HG02970 (cell line): ENCODE data around the gene SLC9A2.

Experiments used
- ATAC-seq: cut with Tn5 transposase; IDR thresholded peaks from one replicate; pipeline ENCODE4 v1.9.1; 2021; ENCODE audit warnings: mild to moderate bottlenecking, moderate library complexity, moderate number of reproducible peaks; ENCODE audit not compliant: unreplicated experiment, low FRiP score

The SLC9A2 gene

DNA sequence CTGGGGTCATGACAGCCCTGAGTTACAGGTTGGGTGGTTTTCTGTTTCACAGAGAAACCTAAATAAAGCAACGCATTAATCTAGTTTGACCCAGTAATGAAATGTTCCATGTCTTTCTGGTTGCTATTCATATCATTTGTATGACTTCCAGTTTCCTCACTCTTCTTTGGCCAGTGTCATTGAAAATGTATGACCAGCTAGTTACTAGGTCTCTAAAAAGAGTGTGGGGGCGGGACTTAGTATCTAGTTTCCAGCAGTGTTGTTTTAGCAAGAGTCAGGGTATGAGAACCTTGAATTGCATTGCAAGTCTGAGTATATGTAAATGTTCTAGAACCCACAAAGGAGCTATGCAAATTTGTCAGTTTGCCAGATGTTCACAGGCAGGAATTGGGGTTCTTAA, 47.7 kb downstream of the SLC9A2 start:
- no peak for ATAC-seq

GRCh38 chr2:102668171-102668570, 48.8 kb downstream of the SLC9A2 start:
- no peak for ATAC-seq

DNA sequence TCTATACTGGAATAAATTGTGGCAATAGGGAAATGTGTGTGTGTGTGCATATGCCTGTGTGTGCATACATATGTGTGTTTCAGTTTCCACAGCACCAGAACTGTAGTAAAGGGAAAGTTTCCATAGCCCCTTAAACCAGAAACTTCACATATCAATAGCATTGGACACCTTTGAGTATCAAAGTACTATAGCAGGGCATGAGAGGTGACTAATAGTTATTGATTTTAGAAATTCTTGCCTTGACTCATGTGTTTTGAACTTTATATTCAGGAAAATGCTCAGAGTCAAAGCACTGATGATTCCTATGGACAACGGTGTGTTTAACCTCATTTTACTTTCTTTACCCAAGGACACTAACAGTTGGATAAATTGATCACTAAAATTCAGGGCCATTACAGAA, 50.0 kb downstream of the SLC9A2 start:
- ATAC-seq: no peak

DNA sequence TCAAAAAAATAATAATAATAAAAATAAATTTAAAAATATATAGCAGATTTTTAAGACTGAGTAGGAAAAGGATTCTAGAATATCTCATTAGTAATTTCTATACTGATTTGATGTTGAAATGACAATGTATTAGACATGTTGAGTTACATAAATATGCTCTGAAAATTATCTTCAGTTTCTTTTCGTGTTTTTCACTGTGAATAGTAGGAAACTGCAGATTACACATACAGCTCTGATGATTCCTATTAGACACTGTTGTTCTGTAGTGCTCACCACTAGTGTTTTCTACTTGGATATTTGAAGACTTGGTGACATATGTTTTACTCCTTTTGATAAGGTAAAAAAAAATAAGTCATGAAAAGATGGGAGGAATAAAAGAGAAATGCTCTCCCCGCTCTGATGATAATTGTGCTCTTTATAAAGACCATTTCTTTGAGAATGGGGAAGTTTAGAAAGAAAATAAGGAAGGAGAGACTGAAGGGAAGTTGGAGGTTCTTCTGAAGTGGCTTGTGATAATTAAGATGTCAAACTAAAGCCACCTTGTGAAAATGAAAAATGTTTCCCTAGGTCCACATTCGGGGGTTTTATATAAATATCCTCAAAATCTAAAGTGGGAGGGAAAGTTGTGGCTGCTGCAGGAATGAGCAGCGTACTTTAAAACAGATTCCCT, 52.9 kb downstream of the SLC9A2 start:
- no peak for ATAC-seq

DNA sequence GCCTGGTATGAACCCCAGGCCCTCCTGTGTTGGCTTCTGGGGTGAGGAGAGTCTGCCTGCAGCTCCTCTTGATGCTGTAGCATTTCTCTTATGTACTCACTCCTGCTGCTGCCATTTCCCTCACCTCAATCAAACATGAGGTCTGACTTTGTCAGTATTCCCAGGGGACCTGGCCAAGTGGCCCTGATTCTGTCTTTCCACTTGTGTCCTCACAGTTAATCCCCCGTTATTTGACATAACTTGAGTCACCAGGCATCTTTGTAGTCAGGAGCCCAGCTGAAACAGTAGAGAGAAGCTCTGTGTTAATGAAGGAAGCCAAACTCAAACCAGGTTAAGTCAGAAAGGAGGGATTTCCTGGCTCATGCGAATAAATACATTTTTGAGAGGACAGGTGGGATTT, 55.0 kb downstream of the SLC9A2 start:
- ATAC-seq: no peak

- ATAC-seq: no peak
Measured at GRCh38 chr2:102674836-102675235, 55.5 kb downstream of the SLC9A2 start.

DNA sequence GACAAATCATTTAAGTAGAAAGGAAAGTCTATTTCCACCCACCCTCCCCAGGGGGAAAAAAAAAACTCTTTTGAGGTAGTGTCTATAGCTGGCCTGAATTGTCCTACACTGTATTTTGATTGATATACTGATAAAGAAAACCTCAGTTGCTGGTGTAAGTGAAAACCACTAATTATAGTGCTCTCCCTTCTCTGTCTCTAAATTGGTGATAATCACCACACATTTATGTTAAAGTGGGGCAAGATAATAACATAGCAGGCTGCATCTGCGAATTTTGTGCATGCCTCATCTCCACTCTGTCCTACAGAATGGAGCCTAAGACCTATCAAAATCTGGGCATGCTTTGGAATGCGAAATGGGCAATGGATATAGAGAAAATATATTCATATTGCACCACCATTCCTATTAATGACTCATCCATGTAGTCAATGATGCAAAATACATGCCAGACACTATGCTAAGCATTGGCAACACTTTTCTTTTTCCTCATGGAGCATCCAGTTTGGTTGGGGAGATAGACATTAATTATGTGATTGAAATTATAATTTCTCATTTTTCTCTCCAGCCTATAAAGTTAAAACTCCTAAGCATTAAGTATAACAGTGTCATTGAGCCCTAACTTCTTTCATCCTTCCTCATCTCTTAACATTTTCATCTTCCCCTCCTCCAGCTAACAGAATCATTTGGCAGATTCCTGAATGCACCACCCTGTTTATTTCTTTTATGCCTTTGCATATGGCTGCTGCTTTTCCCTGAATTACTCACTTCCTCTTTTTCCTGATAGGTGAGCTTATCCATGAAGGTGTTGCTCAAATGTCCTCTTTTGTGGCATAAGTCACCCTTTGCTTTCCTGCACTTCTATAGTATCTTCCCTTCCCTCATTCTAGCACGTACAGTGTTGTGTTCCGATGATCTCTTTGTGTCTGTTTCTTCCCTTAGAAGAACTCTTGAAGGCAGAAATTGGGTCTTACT, 58.2 kb downstream of the SLC9A2 start:
- ATAC-seq: no peak

DNA sequence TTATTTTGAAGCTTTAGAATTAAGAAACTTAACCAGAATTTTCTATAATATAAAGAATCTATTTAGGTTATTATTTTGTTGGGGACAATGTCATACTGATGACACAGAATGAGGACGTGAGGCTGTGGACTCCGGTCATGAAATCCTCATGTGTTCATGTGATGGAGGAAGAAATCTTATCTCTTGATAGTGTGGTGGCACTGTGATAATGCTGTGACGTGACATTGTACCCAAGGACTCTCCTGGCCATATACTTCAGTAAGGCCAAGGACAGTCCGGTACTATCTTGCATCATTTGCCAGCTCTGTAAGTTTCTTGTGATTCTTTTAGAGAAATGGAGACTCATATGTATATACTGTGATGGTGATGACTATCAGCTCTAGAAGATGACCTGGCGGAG, 59.1 kb downstream of the SLC9A2 start:
- no peak for ATAC-seq

- ATAC-seq: no peak
Measured at GRCh38 chr2:102686479-102687439, 67.4 kb downstream of the SLC9A2 start.

DNA sequence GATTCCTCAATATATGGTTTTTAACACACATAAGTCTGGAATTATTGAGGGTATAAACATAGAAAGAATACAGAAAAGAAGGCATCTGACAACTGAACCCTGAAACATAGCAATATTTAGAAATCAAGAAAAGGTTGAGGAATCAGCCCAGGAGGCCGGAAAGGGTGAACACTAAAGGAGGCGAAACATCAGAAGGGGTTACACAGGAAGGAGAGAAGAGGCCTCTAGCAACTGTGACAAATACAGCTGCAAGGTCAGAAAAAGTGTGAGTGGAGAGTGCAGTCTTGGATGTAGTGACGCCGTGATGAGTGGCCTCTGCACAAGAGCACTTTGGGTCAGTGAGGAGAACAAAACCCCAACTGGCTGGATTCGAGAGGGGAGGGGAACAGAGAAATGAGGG, 70.7 kb downstream of the SLC9A2 start:
- no peak for ATAC-seq

DNA sequence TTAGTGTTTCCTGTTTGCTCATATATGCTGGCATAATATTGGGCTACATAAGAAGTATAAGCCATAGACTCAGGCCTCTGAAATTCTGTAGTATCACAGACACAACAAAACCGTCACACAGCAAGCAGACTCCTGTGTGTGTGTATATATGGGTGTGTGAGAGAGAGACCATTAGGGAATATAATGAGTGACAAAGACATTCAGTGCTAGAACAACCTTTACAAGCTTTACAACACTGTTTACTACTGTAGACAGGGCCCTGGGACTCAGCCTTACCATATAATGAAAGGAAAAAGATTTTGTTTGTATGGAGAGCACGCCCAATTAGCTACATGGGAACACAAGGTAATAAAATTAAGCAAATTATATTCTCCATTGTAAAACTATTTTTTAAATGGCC, 77.1 kb downstream of the SLC9A2 start:
- ATAC-seq: no peak

GRCh38 chr2:102698369-102699111, 79.2 kb downstream of the SLC9A2 start:
- no peak for ATAC-seq

DNA sequence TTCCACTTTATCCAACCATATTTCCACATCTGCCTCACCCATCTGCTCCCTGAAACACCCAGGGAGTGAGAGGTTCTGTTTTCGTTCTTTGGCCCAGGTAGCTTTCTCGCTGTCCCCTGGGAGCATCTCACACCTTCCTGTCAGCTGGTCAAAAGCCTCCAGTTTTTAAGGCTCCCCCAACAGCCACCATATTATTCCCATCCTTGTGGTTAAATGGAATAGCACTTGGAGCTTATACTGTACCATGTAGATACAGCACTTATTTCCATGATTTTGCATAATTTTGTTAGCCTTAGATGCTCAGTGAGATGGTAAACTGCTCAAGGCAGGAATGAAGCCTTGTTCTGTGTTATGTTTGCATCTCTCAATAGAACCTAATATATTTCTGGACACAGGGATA, 84.0 kb downstream of the SLC9A2 start:
- no peak for ATAC-seq

- no peak for ATAC-seq
Measured at GRCh38 chr2:102703748-102704147, 84.4 kb downstream of the SLC9A2 start.

DNA sequence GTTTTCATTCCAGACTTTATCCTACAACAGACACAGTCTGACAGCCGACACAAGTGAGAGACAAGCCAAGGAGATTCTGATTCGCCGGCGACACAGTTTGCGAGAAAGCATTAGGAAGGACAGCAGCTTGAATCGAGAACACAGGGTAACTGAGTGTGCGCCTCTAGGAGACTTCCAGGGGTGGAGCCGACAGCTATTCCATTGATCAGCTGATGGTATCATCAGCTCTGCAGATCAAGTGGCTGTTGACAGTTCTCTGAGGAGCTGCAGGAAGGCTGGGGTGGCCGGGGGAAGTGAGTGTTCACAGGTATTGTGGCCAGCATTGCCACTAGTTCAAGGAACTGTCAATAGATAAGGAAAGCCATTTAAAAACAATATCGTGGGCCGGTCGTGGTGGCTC, 85.2 kb downstream of the SLC9A2 start:
- ATAC-seq: no peak

- no peak for ATAC-seq
Measured at GRCh38 chr2:102707796-102708695, 88.7 kb downstream of the SLC9A2 start.

- no peak for ATAC-seq
Measured at GRCh38 chr2:102708847-102709559, 89.7 kb downstream of the SLC9A2 start.

GRCh38 chr2:102717308-102718018, 98.1 kb downstream of the SLC9A2 start:
- ATAC-seq: no peak
